HepG2 (cell line): ENCODE results near the gene NEAT1. TPM values are rescaled to one million over a fixed set of nuclear protein-coding genes. Genes with fewer than 3 reads are reported as not detected.

Source experiments
- ARNT2 ChIP-seq: sonication (generic); formaldehyde crosslinking; IDR thresholded peaks from 2 replicates; pipeline ENCODE4 v1.8.0; 2022; ENCODE audit warnings: mild to moderate bottlenecking, low read depth, missing genetic modification reagents, moderate library complexity
- CBX1 ChIP-seq: IDR thresholded peaks from one replicate; pipeline ENCODE4 v1.6.1; 2016; ENCODE audit warnings: antibody characterized with exemption, low read depth
- GTF3A ChIP-seq: sonication (generic); formaldehyde crosslinking; conservative IDR thresholded peaks from 2 replicates; pipeline ENCODE4 v1.4.0; 2020; ENCODE audit warnings: mild to moderate bottlenecking, missing genetic modification reagents
- HNF1A ChIP-seq, 2 experiments: sonication (generic) in 1 of 2; formaldehyde crosslinking in 1 of 2; IDR thresholded peaks; 2 replicates each; pipeline versions ENCODE4 v1.4.0 to v1.6.1; 2016 to 2020; ENCODE audit warnings: borderline replicate concordance in 1 of 2, low read depth in 1 of 2, mild to moderate bottlenecking in 1 of 2, missing genetic modification reagents in 1 of 2
- KLF9 ChIP-seq: IDR thresholded peaks from 2 replicates; pipeline ENCODE4 v1.6.1; 2016; ENCODE audit warnings: low read depth
- MYPOP ChIP-seq: sonication (generic); formaldehyde crosslinking; IDR thresholded peaks from 2 replicates; pipeline ENCODE4 v1.8.1; 2023; ENCODE audit warnings: mild to moderate bottlenecking, moderate library complexity, missing genetic modification reagents
- PHF8 ChIP-seq: sonication (generic); formaldehyde crosslinking; IDR thresholded peaks from 2 replicates; pipeline ENCODE4 v1.5.0; 2020; ENCODE audit warnings: missing genetic modification reagents
- PITX1 ChIP-seq: sonication (generic); formaldehyde crosslinking; IDR thresholded peaks from 2 replicates; pipeline ENCODE4 v1.5.1; 2020; ENCODE audit warnings: mild to moderate bottlenecking, missing genetic modification reagents
- PLRG1 ChIP-seq: fragments of 450-650 bp; conservative IDR thresholded peaks from 2 replicates; pipeline ENCODE4 v1.6.1; 2016
- SALL2 ChIP-seq: sonication (generic); formaldehyde crosslinking; IDR thresholded peaks from 2 replicates; pipeline ENCODE4 v1.8.1; 2023; ENCODE audit warnings: mild to moderate bottlenecking, missing genetic modification reagents, inconsistent platforms
- TBX3 ChIP-seq: fragments of 450-650 bp; IDR thresholded peaks from 2 replicates; pipeline ENCODE4 v1.6.1; 2017; ENCODE audit warnings: antibody characterized with exemption, mild to moderate bottlenecking, inconsistent platforms, borderline replicate concordance
- ZBTB1 ChIP-seq: sonication (generic); formaldehyde crosslinking; IDR thresholded peaks from 2 replicates; pipeline ENCODE4 v1.4.0; 2020; ENCODE audit warnings: missing genetic modification reagents, borderline replicate concordance
- ZNF230 ChIP-seq: sonication (generic); formaldehyde crosslinking; IDR thresholded peaks from 2 replicates; pipeline ENCODE4 v1.4.0; 2020; ENCODE audit warnings: mild to moderate bottlenecking, missing genetic modification reagents
- ZNF407 ChIP-seq: sonication (generic); formaldehyde crosslinking; IDR thresholded peaks from one replicate; pipeline ENCODE4 v1.5.1; 2020; ENCODE audit warnings: mild to moderate bottlenecking, missing genetic modification reagents; ENCODE audit errors: not compliant biosample characterization
- ZNF777 ChIP-seq: sonication (generic); formaldehyde crosslinking; IDR thresholded peaks from 2 replicates; pipeline ENCODE4 v1.4.0; 2020; ENCODE audit warnings: missing genetic modification reagents
- ZSCAN20 ChIP-seq: sonication (generic); formaldehyde crosslinking; IDR thresholded peaks from 2 replicates; pipeline ENCODE4 v1.4.0; 2020; ENCODE audit warnings: missing genetic modification reagents, mild to moderate bottlenecking, borderline replicate concordance
- polyA plus RNA-seq, 8 experiments: library from polyadenylated mRNA; depleted of rRNA in 3 of 8; stranded (reverse) in 7 of 8; unstranded in 1 of 8; fragments of >200 nt; fragmentation: Illumina TruSeq in 4 of 8; extraction: Trizol in 4 of 8; gene quantifications; 2 replicates each; pipeline versions ENCODE4 v1.2.1 to v1.2.3, GENCODE V29; 2011 to 2016; ENCODE audit warnings: low read depth in 4 of 8, missing spikeins in 1 of 8, mixed read lengths in 1 of 8; ENCODE audit not compliant: insufficient read depth in 1 of 8
- total RNA-seq, 5 experiments: library from RNA; depleted of rRNA; stranded (reverse); fragments of >200 nt; fragmentation: Illumina TruSeq; extraction: Trizol; gene quantifications; 2 replicates each; pipeline ENCODE4 v1.2.3, GENCODE V29; 2016; ENCODE audit warnings: low read depth in 1 of 5

NEAT1 gene
- total and polyA plus RNA-seq, 2 of the 13 experiments (the other 11 are each of a cell fraction or from before 2014, with no cell fraction given) = 20.5 to 41.2 TPM

GRCh38 chr11:65445604-65446445 lies 23.2 kb downstream of the NEAT1 start (continued):
- no peak for TF ChIP-seq ZNF407 (CRISPR knock-in tag)
- TF ChIP-seq KLF9 (CRISPR knock-in tag) = no peak
- TF ChIP-seq GTF3A (CRISPR knock-in tag) = no peak
- TF ChIP-seq ARNT2 = 0 out of 2 replicates have a peak, but pooled peaks have one; percentile 49
- TF ChIP-seq ZSCAN20 = no peak
- TF ChIP-seq CBX1 = no peak
- no peak for TF ChIP-seq PLRG1
- no peak for TF ChIP-seq PITX1 (CRISPR knock-in tag)
- TF ChIP-seq ZNF777 (CRISPR knock-in tag) = no peak
- no peak for TF ChIP-seq SALL2 (CRISPR knock-in tag)
- no peak for TF ChIP-seq PHF8 (CRISPR knock-in tag)
- TF ChIP-seq ZBTB1 = no peak
- no peak for TF ChIP-seq TBX3
- no peak for TF ChIP-seq ZNF230 (CRISPR knock-in tag)
- TF ChIP-seq MYPOP (CRISPR knock-in tag) = no peak
- no peak for TF ChIP-seq HNF1A (IDR thresholded peaks at IDR 0.05; ENCODE audit: low read depth)
- no peak for TF ChIP-seq HNF1A (CRISPR knock-in tag; IDR thresholded peaks at IDR 0.05; ENCODE audit: borderline replicate concordance)
